ENCODE measurements around the gene C1orf216. TPM values are rescaled to one million over a fixed set of nuclear protein-coding genes. Genes with fewer than 3 reads are reported as not detected.
"Not testable (repeated sequence)": the region's sequence is repeated elsewhere in the genome, so short reads cannot be mapped to it uniquely, and the experiment has no call there.

C1orf216 gene
- total RNA-seq, 2 experiments from 2014 or later, result 4.0 to 5.2 TPM

- H3K27me3 Mint-ChIP-seq (ENCODE audit: low read depth), result peaks cover 51% of the 10 kb centered on the region
- peaks cover 7% of the 10 kb centered on the region for H3K4me1 Mint-ChIP-seq (ENCODE audit: low read depth)
- no peak overlapping the region for H3K4me3 Mint-ChIP-seq
- no peak overlapping the region for H3K27ac Mint-ChIP-seq
- H3K36me3 Mint-ChIP-seq (ENCODE audit: low read depth), result no peaks in the 10 kb centered on the region
- intact Hi-C loops (cut with micrococcal nuclease), result no loop called here
- H3K9me3 Mint-ChIP-seq, result no peaks in the 10 kb centered on the region
- CTCF ChIA-PET, result interaction anchor here (2.2 kb wide), 1 partner anchor 14 kb away, joined by 6 read pairs; no protein-coding TSS in a partner anchor
- no peak for DNase-seq
These were observed 16.2 kb downstream of the C1orf216 start for GRCh38 chr1:35702508-35702907.

GRCh38 chr1:35699152-35699551, 19.5 kb downstream of the C1orf216 start:
- H3K9me3 Mint-ChIP-seq; DNase-seq; H3K4me1 Mint-ChIP-seq (ENCODE audit: low read depth); H3K36me3 Mint-ChIP-seq (ENCODE audit: low read depth); intact Hi-C loops (cut with micrococcal nuclease); H3K4me3 Mint-ChIP-seq; H3K27ac Mint-ChIP-seq: not testable (repeated sequence)
- CTCF ChIA-PET, result interaction anchor here (1.6 kb wide), 1 partner anchor 17 kb away, joined by 4 read pairs; no protein-coding TSS in a partner anchor
- peaks cover 36% of the 10 kb centered on the region for H3K27me3 Mint-ChIP-seq (ENCODE audit: low read depth)

- no peak overlapping the region for H3K27ac Mint-ChIP-seq
- H3K27me3 Mint-ChIP-seq (ENCODE audit: low read depth), result peaks cover 4% of the 10 kb centered on the region
- intact Hi-C loops (cut with micrococcal nuclease), result no loop called here
- CTCF ChIA-PET, result interaction anchor here (0.5 kb wide), 1 partner anchor 839 kb away, joined by 3 read pairs; no protein-coding TSS in a partner anchor
- DNase-seq, result no peak
- H3K36me3 Mint-ChIP-seq (ENCODE audit: low read depth), result no peaks in the 10 kb centered on the region
- no peaks in the 10 kb centered on the region for H3K4me1 Mint-ChIP-seq (ENCODE audit: low read depth)
- H3K9me3 Mint-ChIP-seq, result no peaks in the 10 kb centered on the region
- no peak overlapping the region for H3K4me3 Mint-ChIP-seq
These were observed 26.4 kb downstream of the C1orf216 start for GRCh38 chr1:35692317-35692716.

GRCh38 chr1:35691571-35692220, 27.0 kb downstream of the C1orf216 start:
- H3K27ac Mint-ChIP-seq, result no peak overlapping the region
- intact Hi-C loops (cut with micrococcal nuclease), result no loop called here
- no peak overlapping the region for H3K4me3 Mint-ChIP-seq
- DNase-seq, result no peak
- CTCF ChIA-PET, result interaction anchor here (1.2 kb wide), 1 partner anchor 36 kb away, joined by 3 read pairs; no protein-coding TSS in a partner anchor
- no peaks in the 10 kb centered on the region for H3K9me3 Mint-ChIP-seq
- H3K4me1 Mint-ChIP-seq (ENCODE audit: low read depth), result no peaks in the 10 kb centered on the region
- no peaks in the 10 kb centered on the region for H3K36me3 Mint-ChIP-seq (ENCODE audit: low read depth)
- H3K27me3 Mint-ChIP-seq (ENCODE audit: low read depth), result peaks cover 4% of the 10 kb centered on the region

GRCh38 chr1:35691080-35691479, 27.6 kb downstream of the C1orf216 start:
- intact Hi-C loops (cut with micrococcal nuclease), result no loop called here
- no peak overlapping the region for H3K27ac Mint-ChIP-seq
- H3K9me3 Mint-ChIP-seq, result no peaks in the 10 kb centered on the region
- no peaks in the 10 kb centered on the region for H3K4me1 Mint-ChIP-seq (ENCODE audit: low read depth)
- H3K27me3 Mint-ChIP-seq (ENCODE audit: low read depth), result peaks cover 2% of the 10 kb centered on the region
- no peaks in the 10 kb centered on the region for H3K36me3 Mint-ChIP-seq (ENCODE audit: low read depth)
- no peak for DNase-seq
- CTCF ChIA-PET, result interaction anchor here (1.2 kb wide), 1 partner anchor 36 kb away, joined by 3 read pairs; no protein-coding TSS in a partner anchor
- no peak overlapping the region for H3K4me3 Mint-ChIP-seq

GRCh38 chr1:35690103-35690502, 28.6 kb downstream of the C1orf216 start:
- H3K27me3 Mint-ChIP-seq (ENCODE audit: low read depth); H3K9me3 Mint-ChIP-seq; H3K36me3 Mint-ChIP-seq (ENCODE audit: low read depth); DNase-seq; H3K4me1 Mint-ChIP-seq (ENCODE audit: low read depth); CTCF ChIA-PET; H3K4me3 Mint-ChIP-seq; intact Hi-C loops (cut with micrococcal nuclease): not testable (repeated sequence)
- H3K27ac Mint-ChIP-seq, result peak overlapping the region; percentile 18

GRCh38 chr1:35688161-35688560, 30.5 kb downstream of the C1orf216 start:
- intact Hi-C loops (cut with micrococcal nuclease), result no loop called here
- Mint-ChIP-seq H3K4me3 (no peak overlapping the region), H3K36me3 (ENCODE audit: low read depth) (no peaks in the 10 kb centered on the region), H3K27ac (no peak overlapping the region), H3K27me3 (ENCODE audit: low read depth) (peaks cover 6% of the 10 kb centered on the region), H3K4me1 (ENCODE audit: low read depth) (no peaks in the 10 kb centered on the region), H3K9me3 (no peaks in the 10 kb centered on the region)
- DNase-seq, result no peak
- CTCF ChIA-PET, result interaction anchor here (2.2 kb wide), 1 partner anchor 27 kb away, joined by 10 read pairs; no protein-coding TSS in a partner anchor

GRCh38 chr1:35683012-35683411, 35.7 kb downstream of the C1orf216 start:
- Mint-ChIP-seq H3K4me3 (no peak overlapping the region), H3K27ac (no peak overlapping the region), H3K4me1 (ENCODE audit: low read depth) (no peaks in the 10 kb centered on the region), H3K9me3 (no peaks in the 10 kb centered on the region), H3K27me3 (ENCODE audit: low read depth) (peaks cover 8% of the 10 kb centered on the region), H3K36me3 (ENCODE audit: low read depth) (no peaks in the 10 kb centered on the region)
- intact Hi-C loops (cut with micrococcal nuclease), result no loop called here
- CTCF ChIA-PET, result interaction anchor here (1.0 kb wide), 1 partner anchor 32 kb away, joined by 4 read pairs; no protein-coding TSS in a partner anchor
- DNase-seq, result no peak

GRCh38 chr1:35680271-35680670, 38.4 kb downstream of the C1orf216 start:
- Mint-ChIP-seq H3K9me3 (no peaks in the 10 kb centered on the region), H3K4me1 (ENCODE audit: low read depth) (no peaks in the 10 kb centered on the region), H3K27me3 (ENCODE audit: low read depth) (peaks cover 6% of the 10 kb centered on the region), H3K4me3 (no peak overlapping the region), H3K36me3 (ENCODE audit: low read depth) (no peaks in the 10 kb centered on the region), H3K27ac (no peak overlapping the region)
- CTCF ChIA-PET, result interaction anchor here (1.7 kb wide), 1 partner anchor 47 kb away, joined by 3 read pairs; no protein-coding TSS in a partner anchor
- intact Hi-C loops (cut with micrococcal nuclease), result no loop called here
- DNase-seq, result no peak

GRCh38 chr1:35675773-35676172, 42.9 kb downstream of the C1orf216 start:
- H3K27me3 Mint-ChIP-seq (ENCODE audit: low read depth), result peaks cover 2% of the 10 kb centered on the region
- H3K4me1 Mint-ChIP-seq (ENCODE audit: low read depth), result no peaks in the 10 kb centered on the region
- no peak overlapping the region for H3K4me3 Mint-ChIP-seq
- no peaks in the 10 kb centered on the region for H3K36me3 Mint-ChIP-seq (ENCODE audit: low read depth)
- H3K9me3 Mint-ChIP-seq, result no peaks in the 10 kb centered on the region
- CTCF ChIA-PET, result no interaction called here
- H3K27ac Mint-ChIP-seq, result no peak overlapping the region
- no peak for DNase-seq
- intact Hi-C loops (cut with micrococcal nuclease), result no loop called here

- Mint-ChIP-seq H3K36me3 (ENCODE audit: low read depth) (no peaks in the 10 kb centered on the region), H3K9me3 (no peaks in the 10 kb centered on the region), H3K4me1 (ENCODE audit: low read depth) (no peaks in the 10 kb centered on the region), H3K4me3 (no peak overlapping the region), H3K27me3 (ENCODE audit: low read depth) (no peaks in the 10 kb centered on the region), H3K27ac (no peak overlapping the region)
- intact Hi-C loops (cut with micrococcal nuclease), result no loop called here
- DNase-seq, result no peak
- CTCF ChIA-PET, result interaction anchor here (0.6 kb wide), 1 partner anchor 859 kb away, joined by 4 read pairs; no protein-coding TSS in a partner anchor
These were observed 44.6 kb downstream of the C1orf216 start for GRCh38 chr1:35674111-35674510.

GRCh38 chr1:35672116-35672515, 46.6 kb downstream of the C1orf216 start:
- Mint-ChIP-seq H3K4me1 (ENCODE audit: low read depth) (no peaks in the 10 kb centered on the region), H3K4me3 (no peak overlapping the region), H3K27ac (no peak overlapping the region), H3K9me3 (no peaks in the 10 kb centered on the region), H3K27me3 (ENCODE audit: low read depth) (no peaks in the 10 kb centered on the region), H3K36me3 (ENCODE audit: low read depth) (no peaks in the 10 kb centered on the region)
- DNase-seq, result no peak
- intact Hi-C loops (cut with micrococcal nuclease), result no loop called here
- CTCF ChIA-PET, result no interaction called here

- no peak for DNase-seq
- intact Hi-C loops (cut with micrococcal nuclease), result no loop called here
- no peaks in the 10 kb centered on the region for H3K36me3 Mint-ChIP-seq (ENCODE audit: low read depth)
- H3K27me3 Mint-ChIP-seq (ENCODE audit: low read depth), result peaks cover 3% of the 10 kb centered on the region
- H3K4me3 Mint-ChIP-seq, result no peak overlapping the region
- H3K27ac Mint-ChIP-seq, result no peak overlapping the region
- no peaks in the 10 kb centered on the region for H3K9me3 Mint-ChIP-seq
- CTCF ChIA-PET, result no interaction called here
- H3K4me1 Mint-ChIP-seq (ENCODE audit: low read depth), result no peaks in the 10 kb centered on the region
These were observed 50.2 kb downstream of the C1orf216 start for GRCh38 chr1:35668506-35668905.
